ENCODE measurements around the gene BRF1.
"Not testable (repeated sequence)": the region's sequence is repeated elsewhere in the genome, so short reads cannot be mapped to it uniquely, and the experiment has no call there.

BRF1 gene

DNA sequence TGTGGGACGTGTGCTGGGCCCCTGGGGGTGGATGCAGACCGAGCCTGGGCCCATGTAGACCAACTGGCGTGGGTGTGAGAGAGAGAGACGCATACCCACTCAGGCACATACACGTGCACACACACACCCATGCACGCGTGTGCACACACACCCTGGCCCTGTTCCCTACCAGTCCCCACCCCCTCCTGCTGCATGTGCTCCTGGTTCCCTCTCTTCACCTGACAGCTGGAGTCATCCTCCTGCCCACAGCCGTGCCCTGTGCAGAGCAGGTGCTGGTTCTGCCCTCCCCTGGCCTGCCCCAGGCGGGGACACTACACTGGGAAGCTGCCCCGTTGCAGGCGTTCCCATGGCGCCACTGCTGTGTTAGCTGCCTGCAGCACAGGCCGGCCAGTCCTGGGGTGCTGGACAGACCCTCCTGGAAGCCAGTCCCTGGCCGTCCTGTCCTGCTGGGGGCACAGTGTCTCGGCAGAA, 32.3 kb upstream of the BRF1 start:
- DNase-seq (ENCODE audit: low read depth, low spot score): no peak

DNA sequence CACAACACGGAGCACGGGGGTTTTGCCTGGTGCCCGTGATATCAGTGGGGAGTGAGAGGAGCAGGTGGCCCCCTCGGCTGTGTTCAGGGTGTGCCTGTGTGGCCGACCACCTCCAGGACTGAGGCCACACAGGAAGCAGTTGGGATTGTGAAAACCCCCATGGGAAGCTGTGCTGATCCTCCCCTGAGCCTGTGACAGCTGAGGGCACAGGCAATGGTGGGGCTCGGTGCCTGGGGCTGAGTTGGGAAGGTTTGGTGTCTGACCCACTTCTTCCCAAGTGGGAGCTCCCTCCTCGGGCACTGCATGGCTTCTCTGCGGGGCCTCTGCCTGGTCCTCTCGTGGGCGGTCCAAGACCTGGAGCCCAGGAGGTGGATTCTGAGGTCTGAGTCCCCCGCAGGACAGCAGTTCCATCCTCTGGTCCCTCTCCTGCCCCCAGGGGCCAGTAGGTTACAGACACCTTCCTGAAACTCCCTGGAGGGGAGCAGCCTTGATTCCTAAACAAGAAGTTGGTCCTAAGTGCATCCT, 31.6 kb upstream of the BRF1 start:
- no peak for DNase-seq (ENCODE audit: low read depth, low spot score)

DNA sequence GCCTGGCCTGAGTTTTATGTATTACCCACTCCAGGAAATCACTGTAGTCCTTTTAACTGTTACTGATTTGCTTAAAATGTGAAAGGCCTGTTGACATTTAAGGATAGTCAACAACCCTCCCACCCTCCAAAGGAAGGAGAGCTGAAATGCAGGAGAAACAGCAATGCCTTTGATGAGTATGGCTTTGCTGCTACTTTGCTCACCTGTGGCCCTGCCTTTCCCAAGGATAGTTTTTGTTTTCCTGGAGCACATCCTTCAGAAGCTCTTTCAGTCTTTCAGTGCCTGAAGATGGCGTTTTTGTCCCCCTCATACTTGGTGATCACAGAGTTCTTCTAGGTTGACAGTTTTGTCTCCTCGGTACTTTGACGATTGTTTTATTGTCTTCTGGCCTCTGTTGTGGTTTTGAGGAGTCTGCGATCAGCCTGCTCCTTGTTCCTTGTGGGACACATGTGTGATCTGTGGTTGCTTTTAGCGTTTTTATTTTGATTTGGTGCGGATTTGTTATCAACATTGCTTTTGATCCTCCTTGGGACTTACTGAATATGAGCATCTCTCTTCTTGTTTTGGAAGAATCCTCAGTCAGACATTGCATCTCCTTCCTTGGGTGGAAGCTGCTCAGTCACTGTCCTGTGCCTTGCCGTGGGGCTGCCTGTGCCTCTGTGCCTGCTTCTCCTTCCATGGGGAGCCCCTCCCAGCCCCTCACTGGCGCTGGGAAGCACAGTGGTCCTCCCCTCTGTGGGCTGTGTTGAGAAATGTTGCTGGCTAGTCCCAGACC, 31.0 kb upstream of the BRF1 start:
- DNase-seq (ENCODE audit: low read depth, low spot score): no peak

DNA sequence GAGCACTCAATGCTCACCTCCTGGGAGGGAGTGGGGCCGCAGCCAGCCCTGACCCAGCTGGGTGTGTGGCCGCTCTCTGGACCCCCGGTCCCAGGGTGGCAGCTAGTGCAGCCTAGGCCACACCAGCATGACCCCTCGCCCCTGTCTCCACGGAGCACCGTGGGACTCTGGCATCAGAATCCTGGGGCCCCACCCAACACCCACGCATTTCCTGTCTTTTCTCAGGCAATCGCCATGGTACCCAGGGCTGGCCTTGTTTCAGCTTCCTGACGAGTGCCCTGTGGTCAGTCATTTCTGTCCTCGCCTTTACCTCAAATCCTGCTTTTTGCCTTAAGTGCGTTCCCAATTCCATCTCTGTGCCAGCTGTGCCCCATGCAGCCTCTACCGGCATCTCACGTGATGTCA, 29.7 kb upstream of the BRF1 start:
- no peak for DNase-seq (ENCODE audit: low read depth, low spot score)

DNA sequence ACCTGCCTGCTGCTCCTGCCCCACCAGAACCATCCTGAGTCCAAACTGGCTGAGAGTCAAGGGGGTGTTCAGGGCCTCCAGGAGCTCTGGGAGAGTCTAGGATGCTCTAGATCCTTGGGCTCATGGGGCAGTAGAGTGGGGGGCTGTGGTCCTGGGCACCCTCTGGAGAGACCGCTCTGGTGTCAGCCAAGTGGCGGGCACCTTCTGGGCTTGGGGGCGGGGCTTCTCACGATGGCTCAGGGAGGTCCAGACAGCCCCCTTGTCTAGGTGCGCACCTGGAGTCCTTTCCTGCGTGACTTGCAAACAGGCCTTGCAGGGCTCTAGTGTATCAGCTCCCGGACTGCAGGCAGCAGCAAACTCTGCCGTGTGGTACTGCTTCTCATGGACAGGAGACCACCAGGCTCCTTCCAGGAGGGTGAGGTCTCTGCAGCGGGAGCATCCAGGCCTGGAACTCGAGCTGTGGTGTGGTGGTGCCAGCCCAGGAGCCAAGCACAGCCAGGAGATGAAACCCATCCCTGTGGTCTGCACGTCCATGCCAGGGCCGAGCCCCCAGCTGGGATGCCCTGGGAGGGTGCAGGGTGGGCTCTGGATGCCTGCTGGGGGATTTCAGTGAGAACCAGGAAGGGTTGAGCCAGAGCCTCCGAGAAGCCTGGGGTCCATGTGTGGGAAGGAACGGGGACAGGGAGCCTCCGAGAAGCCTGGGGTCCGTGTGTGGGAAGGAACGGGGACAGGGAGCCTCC, 28.8 kb upstream of the BRF1 start:
- no peak for DNase-seq (ENCODE audit: low read depth, low spot score)

DNA sequence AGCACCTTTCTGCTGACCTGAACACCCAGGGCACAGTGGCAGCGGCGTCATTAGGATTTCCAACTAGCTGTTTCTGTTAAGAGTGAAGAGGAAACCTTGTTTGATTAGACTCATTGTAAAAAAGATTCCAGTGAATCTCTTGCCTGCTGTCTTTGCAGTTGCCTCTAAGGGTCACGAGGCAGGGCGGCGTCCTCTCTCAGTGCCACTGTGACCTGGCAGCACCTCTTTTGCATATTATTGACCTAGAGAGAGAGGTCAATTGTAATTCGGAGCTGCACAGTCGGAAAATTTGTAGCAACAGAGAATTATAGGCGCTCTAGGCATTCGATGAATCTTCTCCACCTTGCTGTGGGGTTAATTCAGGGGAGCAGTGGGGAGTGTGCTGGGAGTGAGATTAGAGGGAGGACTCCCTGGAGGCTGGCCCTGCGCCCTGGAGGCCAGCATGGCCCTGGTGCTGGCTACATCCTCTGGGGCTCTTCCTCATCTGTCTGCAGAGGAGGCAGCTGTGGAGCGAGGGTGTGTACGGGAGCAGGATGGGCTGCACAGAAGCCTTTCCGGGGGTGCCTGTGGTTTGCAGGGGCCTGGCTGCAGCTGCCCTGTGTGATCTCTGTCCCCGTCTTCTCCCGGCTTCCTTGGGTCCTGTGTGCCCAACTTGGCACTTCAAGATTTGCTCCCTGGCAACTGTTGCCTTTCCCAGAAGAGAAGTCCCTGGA, 28.0 kb upstream of the BRF1 start:
- no peak for DNase-seq (ENCODE audit: low read depth, low spot score)

DNA sequence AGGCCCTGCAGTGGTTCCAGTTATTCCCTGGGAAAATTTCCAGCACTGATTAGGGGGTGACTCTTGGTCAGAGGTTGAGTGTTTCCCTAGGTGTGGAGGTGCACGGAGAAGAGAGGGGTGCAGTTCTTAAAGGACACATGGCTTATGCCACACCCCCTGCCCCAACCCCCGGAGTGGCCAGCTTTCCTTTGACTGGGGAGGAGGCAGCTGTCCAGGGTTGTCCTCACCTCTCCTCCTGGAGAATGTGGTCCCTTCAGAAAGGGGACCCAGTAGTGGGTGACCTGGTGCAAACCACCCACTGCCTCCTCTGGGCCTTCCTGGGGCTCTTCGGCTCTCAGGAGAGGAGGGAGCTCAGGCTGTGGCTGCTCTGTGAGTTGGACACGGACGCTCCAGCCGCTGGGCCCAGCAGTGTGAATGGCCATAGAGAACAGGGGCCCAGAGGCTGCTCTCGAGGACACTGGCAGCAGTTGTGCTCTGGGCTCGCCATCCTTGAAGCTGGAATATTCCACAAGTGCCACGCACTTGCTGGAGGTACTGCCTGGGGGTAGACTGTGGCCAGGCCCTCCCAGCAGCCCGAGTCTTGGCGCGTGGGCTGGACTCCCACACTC, 27.4 kb upstream of the BRF1 start:
- DNase-seq (ENCODE audit: low read depth, low spot score): no peak

DNA sequence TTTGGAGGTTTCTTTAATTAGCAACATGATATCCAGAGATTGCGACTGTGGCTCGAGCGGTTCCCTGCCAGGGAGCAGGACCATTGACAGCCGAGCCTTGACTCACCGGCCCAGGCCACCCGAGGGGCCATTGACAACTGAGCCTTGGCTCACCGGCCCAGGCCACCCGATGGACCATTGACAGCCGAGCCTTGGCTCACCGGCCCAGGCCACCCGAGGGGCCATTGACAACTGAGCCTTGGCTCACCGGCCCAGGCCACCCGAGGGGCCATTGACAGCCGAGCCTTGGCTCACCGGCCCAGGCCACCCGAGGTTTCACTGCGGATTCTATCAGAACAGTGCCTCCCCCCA, 26.9 kb upstream of the BRF1 start:
- not testable (repeated sequence) for DNase-seq (ENCODE audit: low read depth, low spot score)

DNA sequence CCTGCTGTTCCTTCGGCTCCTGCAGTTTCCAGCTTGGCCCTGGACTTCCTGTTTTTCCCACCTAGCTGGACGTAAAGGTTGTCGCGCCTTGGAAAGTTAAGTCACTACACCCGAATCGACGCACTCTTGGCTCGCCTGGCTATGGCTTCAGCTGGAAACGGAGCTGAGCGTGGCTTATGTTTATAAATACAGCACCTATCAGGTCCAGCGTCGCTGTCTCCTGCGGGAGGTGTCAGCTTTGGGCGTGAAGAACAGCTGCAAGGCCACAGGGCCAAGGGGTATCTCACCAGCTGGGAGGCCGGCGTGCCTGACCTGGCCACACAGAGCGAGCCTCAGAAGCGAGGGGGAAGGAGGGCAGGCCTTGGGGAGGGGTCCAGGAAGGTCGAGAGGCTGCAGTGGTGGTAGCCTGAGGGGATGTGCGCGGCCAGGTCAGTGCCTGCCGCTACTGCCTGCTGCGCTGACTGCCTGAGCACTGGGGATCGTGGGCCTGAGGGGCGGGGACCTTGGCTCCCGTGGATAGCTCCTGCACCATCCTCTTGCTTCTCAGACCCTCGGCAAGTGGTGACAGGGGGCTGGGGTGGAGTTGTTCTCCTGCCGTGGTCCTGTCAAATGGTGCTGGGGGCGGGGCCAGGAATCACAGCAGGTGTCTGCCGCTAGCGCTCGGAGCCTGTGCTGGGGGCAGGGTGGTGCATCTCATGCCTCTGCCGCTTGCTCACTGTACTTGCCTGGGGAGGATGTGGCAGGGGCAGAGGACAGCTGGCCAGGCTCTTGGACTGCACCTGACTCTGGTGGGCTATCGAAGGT, 26.3 kb upstream of the BRF1 start:
- peak; percentile 74 for DNase-seq (ENCODE audit: low read depth, low spot score)

DNA sequence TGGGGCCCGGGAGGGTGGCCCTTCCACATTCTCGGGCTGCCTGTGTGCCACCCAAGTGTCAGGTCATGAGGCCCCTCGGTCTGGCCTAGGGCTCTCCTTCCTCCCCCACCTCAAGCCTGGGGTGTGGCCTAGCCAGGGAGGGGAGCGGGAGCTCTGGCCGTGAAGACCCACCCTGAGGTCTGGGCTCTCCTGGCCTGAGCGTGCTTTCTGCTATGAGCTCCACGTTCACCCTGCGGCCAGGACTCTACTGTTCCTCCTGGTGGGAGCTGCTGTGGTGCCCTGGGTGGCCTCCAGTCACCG, 25.7 kb upstream of the BRF1 start:
- DNase-seq (ENCODE audit: low read depth, low spot score): no peak

DNA sequence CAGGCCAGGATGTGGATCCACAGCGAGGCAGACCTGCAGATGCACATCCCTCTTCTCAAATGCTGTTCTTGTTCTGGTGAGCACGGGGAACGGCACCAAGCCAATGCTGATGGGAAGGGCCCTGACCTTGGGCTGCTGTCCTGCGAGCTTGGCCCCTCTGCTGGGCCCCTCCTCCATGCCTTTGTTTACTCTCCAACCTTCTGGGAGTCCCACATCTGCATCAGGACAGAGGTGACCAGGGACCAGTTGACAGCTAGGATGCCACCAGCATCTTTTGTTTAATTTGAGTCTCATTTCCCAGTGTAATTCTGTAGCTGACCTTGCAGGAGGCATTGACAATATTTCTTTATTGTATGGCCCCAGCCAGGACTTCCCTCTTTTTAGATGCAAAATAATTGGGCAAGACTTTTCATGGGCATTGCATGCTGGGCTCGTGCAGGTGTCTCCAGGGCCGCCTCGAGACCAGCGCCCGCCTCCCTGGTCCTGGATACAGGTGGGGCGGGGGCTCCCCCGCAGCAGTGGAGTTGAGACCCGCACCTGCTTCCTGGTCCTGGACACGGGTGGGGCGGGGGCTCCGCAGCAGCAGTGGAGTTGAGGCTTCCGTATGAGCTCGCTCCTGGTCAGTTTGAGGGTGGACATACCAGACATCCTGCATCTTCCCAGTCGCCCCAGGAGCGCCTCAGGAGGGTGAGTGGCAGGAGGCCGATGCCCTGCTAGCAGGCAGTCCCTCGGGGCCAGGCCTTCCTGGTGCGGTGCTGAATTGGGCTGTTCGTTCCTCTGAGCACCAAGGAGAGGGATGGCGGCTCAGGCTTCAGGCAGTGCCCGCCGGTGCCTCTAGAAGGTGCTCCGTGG, 25.1 kb upstream of the BRF1 start:
- no peak for DNase-seq (ENCODE audit: low read depth, low spot score)

DNA sequence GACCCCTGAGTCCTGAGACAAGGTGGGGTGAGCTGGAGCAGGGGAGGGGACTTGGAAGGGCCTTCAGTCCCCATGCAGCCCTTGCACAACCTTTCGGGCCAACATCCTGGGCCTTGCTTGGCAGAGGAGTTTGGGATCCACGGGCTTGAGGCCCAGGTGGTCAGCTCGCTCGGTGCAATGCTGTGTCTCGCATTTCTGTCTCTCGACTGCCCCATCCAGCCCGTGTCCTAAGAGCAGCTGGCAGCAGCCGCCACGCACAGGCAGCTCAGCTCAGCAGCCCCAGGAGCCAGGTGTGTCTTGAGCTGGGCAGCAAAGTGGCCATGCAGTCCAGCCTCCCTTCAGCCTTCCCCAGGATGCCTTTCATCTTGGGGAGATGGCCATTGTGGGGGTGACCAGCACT, 24.5 kb upstream of the BRF1 start:
- no peak for DNase-seq (ENCODE audit: low read depth, low spot score)

DNA sequence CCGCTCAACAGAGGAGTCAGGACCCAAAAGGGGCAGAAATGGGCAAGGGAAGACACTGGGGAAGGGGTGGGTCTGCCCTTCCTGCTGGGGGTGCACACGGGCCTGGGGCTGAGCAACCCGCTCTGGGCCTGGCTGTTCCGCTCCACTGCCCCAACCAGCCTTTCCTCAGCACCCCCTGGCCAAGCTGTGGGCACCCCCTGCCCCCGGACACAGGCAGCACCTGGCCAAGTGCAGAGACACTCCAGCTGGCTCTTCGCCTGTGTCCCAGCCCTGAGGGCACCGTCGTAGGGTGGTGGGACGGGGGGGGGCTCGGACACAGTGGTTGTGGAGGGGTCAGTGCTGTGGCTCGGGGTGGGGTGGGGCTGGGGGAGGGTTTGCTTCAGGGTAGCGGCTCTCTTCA, 24.1 kb upstream of the BRF1 start:
- DNase-seq (ENCODE audit: low read depth, low spot score): no peak

DNA sequence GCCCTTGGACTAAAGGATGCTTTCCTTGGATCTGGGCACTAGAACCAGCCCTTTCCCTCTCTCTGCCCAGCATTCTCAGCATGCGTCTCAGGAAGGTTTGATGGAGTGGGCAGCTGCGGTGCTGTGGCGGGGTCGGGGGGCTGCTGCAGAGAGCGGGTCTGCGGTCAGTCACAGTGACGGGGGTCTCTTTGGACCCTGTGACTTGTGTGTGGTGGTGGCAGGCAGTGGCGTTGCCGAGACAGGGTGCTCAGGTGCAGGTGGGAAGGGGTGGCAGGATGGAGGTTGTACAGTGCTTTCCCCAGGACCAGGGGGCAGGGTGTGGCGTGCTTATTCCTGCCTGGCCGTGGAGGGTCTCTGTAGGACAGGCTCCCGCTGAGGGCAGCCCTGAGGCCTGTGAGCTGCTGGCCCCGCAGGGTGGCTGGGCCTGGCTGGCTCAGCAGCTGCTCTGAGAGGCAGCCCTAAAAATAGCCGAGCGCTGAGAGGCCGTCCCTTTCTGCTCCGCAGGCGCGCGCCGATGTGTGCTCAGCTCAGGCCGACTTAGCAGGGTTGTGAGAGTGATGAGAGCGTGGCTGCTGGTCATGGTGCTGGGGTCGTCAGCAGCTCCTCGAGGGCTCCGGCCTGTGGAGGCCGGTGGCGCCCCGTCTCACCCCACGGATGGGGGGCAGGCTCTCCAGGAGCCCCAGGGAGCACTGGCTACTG, 23.4 kb upstream of the BRF1 start:
- peak; percentile 56 for DNase-seq (ENCODE audit: low read depth, low spot score)

DNA sequence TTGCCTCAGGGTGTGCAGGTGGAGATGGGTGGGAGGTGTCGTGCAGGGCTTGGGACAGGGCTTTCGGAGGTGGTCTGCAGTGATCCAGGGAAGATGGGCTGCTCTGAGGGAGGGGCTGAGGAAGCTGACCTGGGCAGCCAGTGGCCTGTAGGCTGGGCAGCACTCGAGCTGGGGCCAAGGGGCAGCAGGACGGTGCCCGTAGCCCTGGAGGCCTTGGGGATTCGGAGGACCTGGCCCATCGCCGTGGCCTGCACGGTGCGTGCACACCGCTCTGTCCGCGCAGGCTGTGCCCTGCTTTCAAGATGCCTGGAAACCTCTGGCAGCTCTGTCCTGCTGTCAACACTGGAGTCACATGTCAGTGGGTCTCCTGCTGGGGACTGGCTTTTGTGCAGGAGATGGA, 22.9 kb upstream of the BRF1 start:
- no peak for DNase-seq (ENCODE audit: low read depth, low spot score)

DNA sequence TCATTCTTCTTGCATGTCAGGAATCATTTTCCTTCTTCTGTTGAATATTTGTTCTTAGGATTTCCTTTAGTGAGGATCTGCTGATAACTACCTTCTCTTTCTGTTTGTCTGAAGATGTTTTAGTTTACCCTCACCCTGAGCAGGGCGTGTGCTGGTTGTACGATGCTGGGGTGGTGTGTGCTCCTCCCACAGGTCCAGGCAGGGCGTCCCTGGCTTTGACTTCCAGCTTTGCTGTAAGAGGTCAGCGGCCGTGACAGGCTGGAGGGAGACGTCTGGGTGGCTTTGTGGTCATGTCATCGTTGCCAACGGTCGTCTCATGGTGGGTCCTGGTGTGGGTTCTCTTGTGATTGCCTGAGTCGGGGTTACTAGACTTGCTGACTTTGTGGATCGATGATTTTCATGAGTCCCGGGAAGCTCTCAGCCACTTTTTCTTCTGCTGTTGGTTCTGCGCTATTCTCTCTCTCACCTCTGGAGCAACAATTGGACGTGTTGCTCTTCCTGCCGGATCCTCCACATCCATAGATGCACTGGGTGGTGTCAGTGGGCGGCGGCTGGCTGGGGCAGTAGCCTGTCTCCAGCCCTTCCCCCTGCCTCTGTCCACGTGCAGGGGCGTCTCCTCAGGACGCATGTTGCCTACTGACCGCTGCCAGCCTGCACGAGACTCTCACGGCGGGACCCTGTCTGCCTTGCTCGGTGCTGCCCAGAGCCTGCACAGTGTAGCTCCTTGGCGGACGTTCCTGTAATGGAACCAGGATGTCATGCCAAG, 22.2 kb upstream of the BRF1 start:
- DNase-seq (ENCODE audit: low read depth, low spot score): no peak

DNA sequence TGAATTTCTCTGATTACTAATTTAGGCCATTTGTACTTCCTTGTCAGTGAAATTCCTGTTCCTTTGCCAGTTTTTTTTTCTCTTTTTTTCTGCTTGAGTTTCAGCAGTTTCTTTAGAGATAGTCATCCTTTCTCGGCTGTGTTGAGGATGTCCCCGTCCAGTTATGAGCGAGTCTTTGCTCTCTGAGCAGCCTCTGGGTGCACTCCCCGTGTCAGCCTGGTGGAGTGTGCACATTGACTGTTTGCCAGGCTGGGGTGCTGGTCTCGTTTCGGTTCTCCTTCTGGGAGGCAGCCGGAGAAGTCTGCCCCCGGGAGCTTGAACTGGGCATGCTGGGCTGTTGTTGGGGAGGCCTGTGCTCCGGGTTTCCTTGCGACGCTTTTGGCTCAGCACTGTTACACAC, 16.7 kb upstream of the BRF1 start:
- no peak for DNase-seq (ENCODE audit: low read depth, low spot score)

DNA sequence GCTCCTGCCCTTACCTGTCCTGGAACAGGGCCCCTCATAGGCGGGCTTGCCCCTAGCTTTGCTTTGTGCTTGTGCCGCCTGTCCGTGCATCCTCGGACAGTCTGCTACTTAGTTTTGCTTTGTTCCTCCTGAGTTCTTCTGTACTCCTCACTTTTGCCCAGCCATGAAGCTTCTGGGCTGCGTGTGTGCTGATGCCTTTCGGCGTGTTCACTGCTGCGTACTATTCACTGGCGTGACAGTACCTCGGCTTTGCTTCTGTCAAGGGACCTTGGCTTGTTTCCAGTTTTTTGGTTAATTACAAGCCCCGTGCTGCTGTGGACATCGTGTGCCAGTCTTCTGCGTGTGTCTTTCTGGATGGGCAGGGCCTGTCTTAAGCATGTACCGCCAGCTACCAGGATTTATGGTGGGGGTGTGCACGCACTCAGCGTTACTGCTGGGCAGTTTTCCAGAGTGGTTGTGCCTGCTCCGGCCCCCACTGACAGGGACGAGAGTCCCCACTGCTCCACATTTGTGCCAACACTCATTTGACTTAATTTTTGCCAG, 16.2 kb upstream of the BRF1 start:
- no peak for DNase-seq (ENCODE audit: low read depth, low spot score)

DNA sequence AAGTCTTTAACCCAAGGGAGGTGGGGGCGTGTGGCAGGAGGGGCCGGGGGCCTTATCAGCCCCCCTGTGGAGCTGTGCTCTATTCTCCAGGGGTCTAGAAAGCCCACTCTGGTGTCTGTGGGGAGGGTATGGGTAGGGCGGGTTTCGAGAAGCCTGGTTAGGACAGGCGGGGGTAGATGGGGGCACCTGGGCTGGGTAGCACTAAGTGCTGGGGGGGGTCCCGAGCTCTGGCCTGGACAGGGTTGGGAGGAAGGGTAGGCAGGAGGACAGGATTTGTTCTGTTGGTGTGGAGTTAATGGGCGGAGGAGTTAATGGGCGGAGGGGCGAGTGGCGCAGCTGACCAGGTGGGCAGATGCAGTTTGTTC, 15.8 kb upstream of the BRF1 start:
- no peak for DNase-seq (ENCODE audit: low read depth, low spot score)
